ENCODE data around the gene PRADC1. TPM values are rescaled to one million over a fixed set of nuclear protein-coding genes. Genes with fewer than 3 reads are reported as not detected.

Gene PRADC1
- total and polyA plus RNA-seq, 2 donors (not counting 1 experiment from before 2014, with no cell fraction given): 2.3 to 4.6 TPM

- TF ChIP-seq, protein P1, sequence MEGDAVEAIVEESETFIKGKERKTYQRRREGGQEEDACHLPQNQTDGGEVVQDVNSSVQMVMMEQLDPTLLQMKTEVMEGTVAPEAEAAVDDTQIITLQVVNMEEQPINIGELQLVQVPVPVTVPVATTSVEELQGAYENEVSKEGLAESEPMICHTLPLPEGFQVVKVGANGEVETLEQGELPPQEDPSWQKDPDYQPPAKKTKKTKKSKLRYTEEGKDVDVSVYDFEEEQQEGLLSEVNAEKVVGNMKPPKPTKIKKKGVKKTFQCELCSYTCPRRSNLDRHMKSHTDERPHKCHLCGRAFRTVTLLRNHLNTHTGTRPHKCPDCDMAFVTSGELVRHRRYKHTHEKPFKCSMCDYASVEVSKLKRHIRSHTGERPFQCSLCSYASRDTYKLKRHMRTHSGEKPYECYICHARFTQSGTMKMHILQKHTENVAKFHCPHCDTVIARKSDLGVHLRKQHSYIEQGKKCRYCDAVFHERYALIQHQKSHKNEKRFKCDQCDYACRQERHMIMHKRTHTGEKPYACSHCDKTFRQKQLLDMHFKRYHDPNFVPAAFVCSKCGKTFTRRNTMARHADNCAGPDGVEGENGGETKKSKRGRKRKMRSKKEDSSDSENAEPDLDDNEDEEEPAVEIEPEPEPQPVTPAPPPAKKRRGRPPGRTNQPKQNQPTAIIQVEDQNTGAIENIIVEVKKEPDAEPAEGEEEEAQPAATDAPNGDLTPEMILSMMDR (IDR thresholded peaks at IDR 0.05): no peak
- TF ChIP-seq EZH2 (IDR thresholded peaks at IDR 0.05; ENCODE audit: borderline replicate concordance, insufficient read depth, low read depth, low read length, poor library complexity, severe bottlenecking): no peak
- no peaks in the 10 kb centered on the region for H3K79me2 ChIP-seq (ENCODE audit: control insufficient read depth, insufficient read depth, low read length)
- H3K4me1 ChIP-seq (ENCODE audit: control insufficient read depth in 2 of 2, insufficient read depth in 2 of 2, low read length in 2 of 2): no peaks in the 10 kb centered on the region
- H3K27me3 Mint-ChIP-seq: no peaks in the 10 kb centered on the region
- no peaks in the 10 kb centered on the region for H3K4me1 Mint-ChIP-seq
- H3K9ac ChIP-seq (ENCODE audit: low read length): no peak overlapping the region
- H3K27ac Mint-ChIP-seq: no peak overlapping the region
- peaks cover 56% of the 10 kb centered on the region for H4K20me1 ChIP-seq (ENCODE audit: control insufficient read depth, insufficient read depth, low read length, poor library complexity, severe bottlenecking)
- ChIA-PET POLR2A (no interaction called here), CTCF (no interaction called here)
- H2AFZ ChIP-seq (ENCODE audit: insufficient read depth, low read depth, low read length, poor library complexity, severe bottlenecking): no peak overlapping the region
- H3K4me3 ChIP-seq (ENCODE audit: control extremely low read depth in 1 of 5, extremely low read depth in 1 of 5, insufficient read depth in 1 of 5, low read depth in 2 of 5, low read length in 4 of 5): no peak overlapping the region
- H3K27ac ChIP-seq (ENCODE audit: low read length in 2 of 2): no peak overlapping the region
- DNase-seq (no peak), ATAC-seq (ENCODE audit: low read depth) (no peak)
- no peaks in the 10 kb centered on the region for H3K9me3 Mint-ChIP-seq (ENCODE audit: insufficient read depth)
- H3K4me3 Mint-ChIP-seq: no peak overlapping the region
- H3K4me2 ChIP-seq (replicated peaks; ENCODE audit: low read depth, low read length, poor library complexity, severe bottlenecking): no peak overlapping the region
- H3K27me3 ChIP-seq (replicated peaks in 1 of 4; ENCODE audit: control extremely low read depth in 1 of 4, control insufficient read depth in 3 of 4, insufficient read depth in 4 of 4, low read length in 3 of 4): no peaks in the 10 kb centered on the region
- 100% methylated on average over 1 of the region's 3 CpGs for WGBS (ENCODE audit: insufficient coverage)
- no peaks in the 10 kb centered on the region for H3K9me3 ChIP-seq (ENCODE audit: control extremely low read depth in 1 of 3, control insufficient read depth in 2 of 3, insufficient read depth in 1 of 3, low read length in 2 of 3)
- peaks cover 14 to 89% of the 10 kb centered on the region in 2 experiments for H3K36me3 ChIP-seq (replicated peaks in 1 of 2; ENCODE audit: control extremely low read depth in 1 of 2, control insufficient read depth in 1 of 2, extremely low read depth in 1 of 2, insufficient read depth in 2 of 2, low read length in 1 of 2)
- intact Hi-C loops (cut with micrococcal nuclease): no loop called here
Measured at GRCh38 chr2:73246850-73247249, 13.8 kb upstream of the PRADC1 start.

GRCh38 chr2:73244580-73244979, 11.5 kb upstream of the PRADC1 start:
- H3K4me2 ChIP-seq (replicated peaks; ENCODE audit: low read depth, low read length, poor library complexity, severe bottlenecking): no peak overlapping the region
- DNase-seq: no peak
- TF ChIP-seq, protein P1 (IDR thresholded peaks at IDR 0.05): no peak
- no peak for TF ChIP-seq EZH2 (IDR thresholded peaks at IDR 0.05; ENCODE audit: borderline replicate concordance, insufficient read depth, low read depth, low read length, poor library complexity, severe bottlenecking)
- no peaks in the 10 kb centered on the region for H3K9me3 ChIP-seq (ENCODE audit: control extremely low read depth in 1 of 3, control insufficient read depth in 2 of 3, insufficient read depth in 1 of 3, low read length in 2 of 3)
- H3K36me3 ChIP-seq (replicated peaks in 1 of 2; ENCODE audit: control extremely low read depth in 1 of 2, control insufficient read depth in 1 of 2, extremely low read depth in 1 of 2, insufficient read depth in 2 of 2, low read length in 1 of 2): peaks cover 24 to 82% of the 10 kb centered on the region in 2 experiments
- no peak overlapping the region for H3K4me3 Mint-ChIP-seq
- no peak overlapping the region for H3K9ac ChIP-seq (ENCODE audit: low read length)
- H3K27ac Mint-ChIP-seq: no peak overlapping the region
- H3K27me3 Mint-ChIP-seq: no peaks in the 10 kb centered on the region
- intact Hi-C loops (cut with micrococcal nuclease): no loop called here
- no peaks in the 10 kb centered on the region for H3K79me2 ChIP-seq (ENCODE audit: control insufficient read depth, insufficient read depth, low read length)
- no peak overlapping the region for H3K27ac ChIP-seq (ENCODE audit: low read length in 2 of 2)
- no peaks in the 10 kb centered on the region for H3K4me1 Mint-ChIP-seq
- no peak overlapping the region for H3K4me3 ChIP-seq (ENCODE audit: control extremely low read depth in 1 of 5, extremely low read depth in 1 of 5, insufficient read depth in 1 of 5, low read depth in 2 of 5, low read length in 4 of 5)
- H3K9me3 Mint-ChIP-seq (ENCODE audit: insufficient read depth): no peaks in the 10 kb centered on the region
- ChIA-PET CTCF (no interaction called here), POLR2A (no interaction called here)
- WGBS (ENCODE audit: insufficient coverage): 100% methylated on average over 1 of the region's 3 CpGs
- ATAC-seq (ENCODE audit: low read depth): no peak
- H3K4me1 ChIP-seq (ENCODE audit: control insufficient read depth in 2 of 2, insufficient read depth in 2 of 2, low read length in 2 of 2): no peaks in the 10 kb centered on the region
- H2AFZ ChIP-seq (ENCODE audit: insufficient read depth, low read depth, low read length, poor library complexity, severe bottlenecking): no peak overlapping the region
- H4K20me1 ChIP-seq (ENCODE audit: control insufficient read depth, insufficient read depth, low read length, poor library complexity, severe bottlenecking): peaks cover 67% of the 10 kb centered on the region
- no peaks in the 10 kb centered on the region for H3K27me3 ChIP-seq (replicated peaks in 1 of 4; ENCODE audit: control extremely low read depth in 1 of 4, control insufficient read depth in 3 of 4, insufficient read depth in 4 of 4, low read length in 3 of 4)

All from B cell (primary cell).